ENCODE results near the gene IKZF2.

The IKZF2 gene

DNA sequence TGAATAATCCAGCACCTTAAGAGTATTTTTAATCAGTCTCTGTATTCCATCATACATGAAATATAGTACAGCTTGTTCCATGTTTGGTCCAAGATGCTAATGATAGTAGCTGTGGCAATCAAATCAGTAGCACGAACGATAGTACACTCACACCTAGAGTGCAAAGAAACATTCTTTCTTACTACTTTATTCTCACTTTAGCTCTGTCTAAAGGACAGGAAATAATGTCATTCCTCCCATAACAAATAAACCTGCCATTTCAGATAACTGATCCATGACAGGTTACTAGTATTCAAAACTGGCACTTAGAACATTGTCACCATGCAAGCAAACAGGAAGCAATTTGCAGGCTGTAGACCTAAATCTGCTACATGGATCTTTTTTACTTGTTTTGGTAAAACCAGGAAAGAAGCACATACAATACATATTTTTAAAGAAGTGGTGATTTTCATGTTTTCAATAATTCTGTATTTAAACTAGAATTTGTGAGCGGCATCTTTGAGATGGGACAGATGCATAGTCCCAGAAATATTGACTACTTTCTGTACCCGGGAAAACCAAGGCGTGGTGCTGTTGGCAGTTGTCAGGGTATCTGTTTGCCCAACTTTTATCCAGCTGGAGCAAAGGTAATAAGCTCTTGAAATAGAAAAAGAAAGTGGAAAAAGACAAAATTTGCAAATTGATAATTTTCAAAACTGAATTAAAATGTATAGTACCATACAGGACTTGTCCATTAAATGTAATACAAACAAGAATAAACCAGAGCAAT lies 49.5 kb downstream of the IKZF2 start:
- DNase-seq (ENCODE audit: low spot score), result no peak

DNA sequence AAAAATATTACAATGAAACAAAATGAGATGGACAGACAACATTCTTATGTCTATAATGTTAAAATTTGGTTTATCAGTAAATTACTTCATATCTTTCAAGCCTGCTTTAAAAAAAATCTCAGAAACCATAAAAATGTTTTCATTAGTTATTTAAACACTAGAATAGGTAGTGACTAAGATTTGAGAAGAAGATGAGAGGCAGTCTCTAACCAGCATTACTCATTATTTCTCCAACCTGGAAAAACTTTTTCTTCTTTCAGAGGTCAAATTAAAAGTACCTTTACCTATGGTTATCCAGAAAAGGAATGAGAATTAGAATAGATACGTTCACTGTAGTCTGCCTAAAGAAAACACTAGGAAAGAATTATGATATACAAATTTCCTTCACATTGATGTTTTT lies 50.3 kb downstream of the IKZF2 start:
- DNase-seq (ENCODE audit: low spot score), result no peak

DNA sequence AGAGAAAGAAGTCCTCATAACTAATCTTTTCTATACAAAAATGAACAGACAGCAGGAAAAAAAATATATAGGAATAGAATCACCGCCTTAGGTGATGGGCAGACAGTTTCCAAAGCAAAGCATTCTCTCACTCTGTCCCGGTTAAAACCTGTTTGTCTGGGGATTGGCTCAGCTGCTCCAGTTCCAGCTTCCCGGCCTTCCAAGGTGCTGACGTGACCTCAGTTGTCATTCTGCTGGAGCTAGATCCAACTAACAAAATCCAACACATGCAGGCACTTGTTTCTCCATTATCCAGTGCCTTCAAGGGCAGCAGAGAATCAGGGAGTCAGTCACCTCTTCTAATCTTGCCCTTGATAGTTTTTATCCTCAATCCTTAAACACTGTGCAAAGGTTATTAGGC lies 52.8 kb downstream of the IKZF2 start:
- DNase-seq (ENCODE audit: low spot score), result no peak

DNA sequence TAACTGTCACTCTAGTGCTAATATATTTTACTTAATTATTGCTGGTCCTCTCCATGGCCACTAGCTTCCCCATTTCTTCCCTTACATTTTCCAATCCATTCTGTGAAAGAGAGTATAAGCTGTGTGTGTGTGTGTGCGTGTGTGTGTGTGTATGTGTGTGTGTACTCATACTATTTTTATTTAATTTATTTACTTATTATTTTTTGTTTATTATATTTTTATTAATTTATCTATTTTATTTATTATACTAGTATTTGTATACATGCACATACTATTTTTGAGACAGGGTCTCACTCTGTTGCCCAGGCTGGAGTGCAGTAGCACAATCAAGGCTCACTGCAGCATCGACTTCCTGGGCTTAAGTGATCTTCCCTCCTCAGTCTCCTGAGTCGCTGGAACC lies 59.6 kb downstream of the IKZF2 start:
- DNase-seq (ENCODE audit: low spot score), result no peak

DNA sequence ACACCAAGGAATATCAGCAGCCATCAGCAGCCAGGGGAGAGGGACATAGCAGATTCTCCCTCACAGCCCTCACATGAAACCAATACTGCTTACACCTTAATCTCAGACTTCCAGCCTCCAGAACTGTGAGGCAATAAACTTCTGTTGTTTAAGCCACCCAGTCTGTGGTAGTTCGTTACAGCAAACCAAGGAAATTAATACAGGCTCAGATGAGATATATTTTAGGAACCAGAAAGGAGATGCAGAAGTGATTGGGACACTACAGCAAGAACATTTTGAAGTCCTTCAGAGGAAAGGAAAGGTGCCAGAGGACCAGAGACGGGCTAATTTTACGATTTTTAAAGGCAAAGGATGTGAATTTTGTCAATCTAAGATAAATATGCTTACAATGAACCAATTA lies 60.6 kb downstream of the IKZF2 start:
- DNase-seq (ENCODE audit: low spot score), result no peak

DNA sequence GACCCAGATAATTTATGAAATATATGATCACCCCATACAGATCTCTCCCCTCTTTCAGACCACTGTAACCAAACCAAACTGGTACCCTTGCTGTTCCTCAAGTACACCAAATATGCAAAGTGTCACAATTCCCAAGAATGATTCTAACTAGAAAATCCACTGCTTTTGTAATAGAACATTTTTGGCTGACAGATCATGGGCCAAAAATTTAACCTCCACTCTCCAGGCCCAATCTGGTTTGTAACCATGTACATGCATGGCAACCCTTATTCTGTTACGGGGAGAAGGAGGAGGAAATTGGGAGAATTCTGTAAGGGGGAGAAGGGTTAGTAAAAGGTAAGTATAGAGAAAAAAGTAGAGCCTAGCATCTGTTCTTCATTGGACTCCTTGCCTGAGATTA lies 62.0 kb downstream of the IKZF2 start:
- no peak for DNase-seq (ENCODE audit: low spot score)

DNA sequence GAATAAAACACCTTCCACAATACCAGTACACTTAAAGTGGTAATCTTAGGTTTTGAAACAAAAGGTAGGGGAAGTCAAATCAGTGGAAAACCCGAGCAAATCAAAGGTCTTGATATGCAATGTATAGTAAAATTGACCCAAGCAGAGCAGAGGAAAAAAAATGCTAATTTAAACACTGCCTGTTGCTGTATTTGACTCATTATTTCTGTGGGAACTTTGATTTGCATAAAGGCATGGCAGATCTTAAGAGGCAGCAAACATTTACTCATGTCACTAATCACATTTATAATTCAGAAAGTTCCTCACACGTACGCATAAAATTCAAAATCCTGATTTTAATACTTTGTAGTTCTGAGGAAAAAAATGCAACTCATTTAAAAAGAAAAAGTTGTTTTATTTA lies 64.4 kb downstream of the IKZF2 start:
- no peak for DNase-seq (ENCODE audit: low spot score)

DNA sequence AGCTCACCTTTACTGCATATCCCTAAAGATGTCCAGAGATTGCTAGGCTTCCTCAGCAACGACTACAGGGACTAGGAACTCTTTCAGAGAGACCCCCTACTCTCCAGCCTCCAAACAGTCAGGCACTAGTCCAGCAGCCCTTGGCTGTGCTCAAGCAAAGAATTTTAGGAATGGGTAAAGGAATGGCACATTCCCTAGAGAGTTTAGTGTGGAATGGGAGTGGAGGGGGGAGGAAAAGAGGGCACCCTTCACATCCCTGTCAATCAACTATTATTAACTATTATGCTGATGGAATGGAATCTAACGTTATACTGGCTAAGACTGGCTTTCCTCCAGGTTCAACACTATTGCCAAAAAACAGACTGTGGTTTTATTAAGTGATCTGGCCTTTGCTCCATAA lies 64.8 kb downstream of the IKZF2 start:
- DNase-seq (ENCODE audit: low spot score), result no peak

DNA sequence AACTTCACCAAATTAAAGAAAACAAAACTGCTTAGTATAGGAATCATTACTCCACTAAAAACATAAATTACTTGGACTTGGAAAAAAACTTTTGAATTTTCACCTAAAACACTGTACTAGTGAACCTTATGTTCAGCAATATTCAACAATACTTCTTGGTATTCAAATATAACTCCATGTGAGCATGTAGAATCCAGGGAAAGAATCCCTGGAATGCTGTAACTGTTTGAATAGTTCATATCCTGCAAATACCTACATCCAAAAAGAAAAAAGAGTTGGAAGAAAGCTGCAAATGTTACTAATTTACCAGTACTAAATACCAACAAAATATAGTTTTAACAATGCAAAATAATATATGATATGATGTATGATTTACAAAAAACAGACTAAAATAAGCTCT lies 65.4 kb downstream of the IKZF2 start:
- no peak for DNase-seq (ENCODE audit: low spot score)

DNA sequence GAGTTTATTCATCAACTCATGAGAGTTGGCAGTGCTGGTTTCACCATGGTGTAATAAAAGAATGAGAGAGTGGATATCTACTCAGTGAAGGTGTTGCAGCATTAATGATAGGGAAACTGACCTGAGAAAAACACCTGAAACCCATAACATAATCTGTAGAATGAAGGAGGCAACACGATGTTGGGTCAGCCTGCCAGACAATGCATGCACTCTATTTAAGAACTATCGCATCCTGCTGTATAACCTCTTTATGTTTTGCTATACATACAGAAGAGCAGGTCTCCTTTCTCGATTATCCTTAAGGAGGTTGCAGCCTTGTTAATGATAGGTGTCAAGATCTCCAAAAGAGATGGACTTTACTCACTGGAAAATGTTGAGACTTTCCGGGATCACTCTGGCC lies 65.9 kb downstream of the IKZF2 start:
- no peak for DNase-seq (ENCODE audit: low spot score)

DNA sequence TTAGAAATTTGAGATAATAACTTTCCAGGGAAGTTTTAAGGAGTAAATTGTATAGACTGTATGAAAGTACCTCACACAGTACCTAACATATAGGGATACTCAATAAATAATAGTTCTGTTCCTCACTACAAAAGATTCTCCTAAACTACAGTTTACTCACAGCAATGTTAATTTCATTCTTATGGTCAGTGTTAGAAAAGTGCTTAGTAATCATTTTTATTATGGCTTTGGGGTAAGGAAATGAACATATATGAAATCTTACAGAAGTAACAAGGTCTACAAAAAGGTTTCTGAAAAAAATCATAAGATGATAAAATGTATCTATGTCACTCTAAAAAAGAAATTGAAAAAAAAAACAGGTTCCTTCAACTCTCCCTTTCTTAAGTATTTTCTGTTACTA lies 67.2 kb downstream of the IKZF2 start:
- no peak for DNase-seq (ENCODE audit: low spot score)

DNA sequence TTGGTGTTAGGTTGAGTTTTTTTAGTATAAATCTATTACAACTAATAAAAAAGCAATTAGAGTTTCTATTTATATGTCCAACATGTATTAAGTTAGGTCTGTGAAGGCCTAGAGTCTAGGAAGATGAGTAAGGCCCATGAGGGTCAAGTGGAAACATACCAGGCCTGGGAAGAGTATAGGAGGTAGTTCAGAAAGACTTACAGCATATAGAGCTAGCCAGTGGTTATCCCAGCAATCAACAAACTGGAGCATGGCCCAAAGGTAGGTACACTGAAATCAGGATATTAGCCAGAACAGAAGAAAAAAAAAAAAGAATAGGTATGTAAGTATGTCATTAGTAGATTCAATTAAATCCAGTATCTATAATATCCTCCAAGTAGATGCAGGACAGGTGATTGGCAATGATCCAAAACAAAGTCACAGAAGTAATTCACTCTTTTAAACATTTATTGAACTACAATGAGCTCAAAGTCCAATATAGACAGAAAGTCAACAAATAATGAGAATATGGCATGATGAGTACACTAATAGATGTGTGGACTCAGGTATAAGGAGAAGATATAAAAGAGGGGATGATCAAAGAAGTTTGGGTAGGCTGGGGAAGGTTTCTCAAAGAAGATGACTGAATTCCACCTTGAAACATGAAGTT lies 70.3 kb downstream of the IKZF2 start:
- DNase-seq (ENCODE audit: low spot score), result no peak

DNA sequence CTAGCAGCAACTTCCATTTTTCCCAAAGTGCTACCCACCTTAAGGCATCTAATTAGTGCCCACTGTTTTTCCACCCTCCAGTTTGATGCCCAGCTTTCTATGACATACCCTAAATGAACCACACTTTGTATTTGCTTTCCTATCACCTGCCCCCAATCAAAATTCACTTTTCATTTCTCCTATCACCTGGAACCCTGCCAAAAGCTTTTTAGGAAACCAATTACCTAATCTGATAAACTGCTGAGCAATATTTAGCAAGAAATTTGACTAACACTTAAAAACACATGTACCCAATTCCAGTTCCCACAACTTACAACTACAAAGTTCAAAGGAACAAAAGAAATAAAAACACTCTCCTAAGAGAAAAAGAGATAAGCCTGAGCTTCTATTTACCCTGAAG lies 71.7 kb downstream of the IKZF2 start:
- no peak for DNase-seq (ENCODE audit: low spot score)

DNA sequence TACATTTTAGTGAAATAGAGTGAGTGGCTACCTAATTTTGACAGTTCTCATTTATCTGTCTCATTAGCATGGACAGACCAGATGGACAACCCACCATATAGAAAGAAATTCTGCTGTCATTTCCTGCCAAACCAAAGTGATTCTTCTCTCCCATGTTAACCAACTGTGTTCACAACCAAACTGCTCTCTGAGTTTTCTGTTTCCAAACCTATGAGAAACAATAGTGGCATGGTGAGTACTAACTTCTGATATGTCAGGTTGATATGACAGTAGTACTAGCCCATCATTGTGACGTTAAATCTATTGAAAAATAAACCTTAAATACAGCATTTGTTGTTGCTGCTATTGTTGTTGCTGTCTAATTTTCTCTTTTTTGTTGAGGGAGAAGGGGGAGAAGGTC lies 72.7 kb downstream of the IKZF2 start:
- DNase-seq (ENCODE audit: low spot score), result no peak

DNA sequence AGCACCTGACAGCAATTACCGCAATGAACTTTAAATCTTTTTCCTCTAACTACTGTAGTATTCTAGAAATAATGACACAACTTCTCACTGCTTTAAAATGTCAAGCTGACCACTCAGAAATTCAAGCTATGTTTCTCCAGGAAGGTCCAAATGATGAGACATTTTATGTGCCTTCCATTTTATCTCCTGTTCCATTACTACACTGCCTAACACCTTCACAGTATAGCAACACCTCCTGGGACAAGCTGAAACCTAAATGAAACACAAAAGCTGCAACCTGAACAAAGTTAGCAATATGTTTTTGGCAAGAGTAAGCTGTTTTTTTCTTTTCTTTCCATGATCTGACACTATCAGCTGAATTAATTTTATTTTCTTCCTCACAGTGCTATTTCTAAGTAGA lies 81.9 kb downstream of the IKZF2 start:
- no peak for DNase-seq (ENCODE audit: low spot score)

DNA sequence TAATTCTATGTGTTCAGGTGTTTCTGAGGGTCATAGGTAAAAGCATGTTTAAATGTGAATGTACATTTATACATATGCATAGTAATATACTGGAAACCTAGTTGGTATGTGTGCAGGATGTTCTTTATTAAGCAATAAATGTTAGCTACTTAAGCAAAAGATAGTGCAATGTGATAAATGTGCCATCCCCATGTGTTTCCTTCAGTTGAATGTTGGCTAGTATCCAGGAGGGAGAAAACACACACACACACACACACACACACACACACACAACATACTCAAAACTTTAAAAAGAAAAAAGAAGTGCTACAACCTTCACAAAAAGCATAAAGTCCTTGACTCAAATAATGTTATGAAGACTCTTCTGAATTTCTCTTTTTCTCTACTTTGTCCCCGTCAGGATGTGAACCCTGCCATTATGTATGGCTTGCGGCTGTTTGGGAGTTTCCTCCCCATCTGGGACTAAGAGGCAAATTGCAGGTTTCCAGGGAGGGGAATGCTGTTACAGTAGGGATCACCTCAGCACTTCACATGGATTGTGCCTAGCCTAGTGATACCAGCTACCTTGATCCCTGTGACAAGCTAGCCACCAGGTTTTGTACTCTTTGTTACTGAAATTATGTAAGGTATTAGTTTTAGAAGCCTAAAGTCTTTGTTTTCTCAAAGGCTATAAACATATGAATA lies 82.6 kb downstream of the IKZF2 start:
- no peak for DNase-seq (ENCODE audit: low spot score)

DNA sequence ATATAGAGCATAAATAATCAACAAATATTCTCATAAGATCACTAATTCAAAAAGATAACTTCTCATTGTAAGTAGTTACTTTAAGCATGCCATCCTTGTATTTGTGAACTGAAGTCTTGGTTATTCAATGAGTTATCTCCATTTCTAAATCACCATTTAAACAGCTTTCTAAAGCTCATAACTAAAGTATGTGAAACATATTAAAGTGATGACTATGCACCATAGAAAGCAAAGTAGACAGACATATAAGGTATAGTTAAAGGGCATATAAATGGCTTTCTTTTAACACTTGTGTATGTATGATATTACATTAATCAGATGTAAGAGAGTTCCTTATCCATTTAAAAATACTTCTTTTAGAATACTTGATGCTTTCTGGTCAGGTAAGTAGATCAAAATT lies 83.5 kb downstream of the IKZF2 start:
- no peak for DNase-seq (ENCODE audit: low spot score)

DNA sequence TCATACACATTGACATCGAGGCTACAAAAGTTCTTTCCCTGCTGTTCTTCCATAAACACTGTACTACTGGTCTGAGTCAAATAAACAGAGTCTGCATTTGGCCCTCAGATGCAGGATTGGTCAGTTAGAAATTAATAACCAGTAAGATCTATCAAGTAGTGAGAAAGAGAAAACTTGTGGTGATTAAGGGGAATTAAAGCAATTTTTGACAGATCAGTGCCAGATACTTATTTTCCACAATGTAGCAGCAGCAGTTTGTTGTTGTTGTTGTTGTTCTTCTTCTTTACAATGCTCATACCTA lies 85.0 kb downstream of the IKZF2 start:
- DNase-seq (ENCODE audit: low spot score), result no peak

DNA sequence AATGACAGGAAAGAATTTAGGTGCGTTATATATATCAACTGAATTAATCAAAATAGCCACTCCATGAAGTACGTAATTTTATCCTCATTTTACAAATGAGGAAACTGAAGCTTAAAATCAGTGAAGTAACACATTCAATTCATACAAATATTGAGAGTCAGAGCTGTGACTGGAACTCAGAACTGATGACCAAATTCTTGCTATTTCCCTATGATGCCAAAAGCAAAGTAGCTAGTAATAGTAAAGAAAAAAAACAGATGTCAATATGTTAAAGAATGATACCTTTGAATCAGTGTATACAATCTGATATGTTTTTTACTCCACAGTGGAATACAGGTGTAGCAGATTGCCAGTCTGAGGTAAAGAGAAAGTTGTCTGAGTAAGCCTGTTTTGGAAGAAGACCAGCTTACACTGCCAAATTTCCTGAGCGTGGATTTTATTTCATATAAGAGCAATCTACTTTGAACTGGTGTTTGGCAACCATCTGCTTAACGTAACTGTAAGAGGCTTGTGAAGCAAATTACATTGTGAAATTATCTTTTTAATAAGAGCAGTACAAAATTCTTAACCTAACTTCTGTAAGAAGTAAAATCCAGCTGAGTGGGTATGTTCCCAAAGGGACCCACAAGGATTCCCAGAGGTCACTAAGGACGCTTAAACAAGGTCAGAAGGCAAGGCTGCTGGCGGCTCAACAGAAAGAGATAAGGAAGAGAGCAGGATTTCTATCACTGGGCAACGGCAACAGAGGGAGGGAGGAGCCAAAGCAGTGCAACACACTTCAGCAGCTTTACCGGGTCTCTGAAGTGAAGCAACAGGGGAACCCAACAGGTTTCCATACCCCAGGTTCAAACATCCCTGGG lies 85.6 kb downstream of the IKZF2 start:
- DNase-seq (ENCODE audit: low spot score), result peak; percentile 60

DNA sequence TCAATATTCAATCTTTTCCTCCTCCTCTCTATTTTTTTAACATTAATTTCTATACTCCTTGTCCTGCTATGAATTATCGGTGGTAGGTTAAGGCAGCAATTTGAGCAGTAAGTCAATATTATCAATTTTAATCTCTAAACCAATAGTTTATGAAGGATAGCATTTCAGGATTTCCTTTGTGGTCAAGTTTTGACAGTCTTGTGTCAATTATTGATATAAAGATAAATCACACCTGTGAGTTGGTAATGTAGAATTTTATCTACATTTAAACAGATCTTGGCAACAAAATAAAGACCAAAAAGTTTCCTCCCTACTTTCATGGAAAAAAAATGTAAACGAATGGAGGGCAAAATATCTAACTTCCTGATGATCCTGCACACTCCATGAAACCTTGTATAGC lies 87.3 kb downstream of the IKZF2 start:
- no peak for DNase-seq (ENCODE audit: low spot score)

DNA sequence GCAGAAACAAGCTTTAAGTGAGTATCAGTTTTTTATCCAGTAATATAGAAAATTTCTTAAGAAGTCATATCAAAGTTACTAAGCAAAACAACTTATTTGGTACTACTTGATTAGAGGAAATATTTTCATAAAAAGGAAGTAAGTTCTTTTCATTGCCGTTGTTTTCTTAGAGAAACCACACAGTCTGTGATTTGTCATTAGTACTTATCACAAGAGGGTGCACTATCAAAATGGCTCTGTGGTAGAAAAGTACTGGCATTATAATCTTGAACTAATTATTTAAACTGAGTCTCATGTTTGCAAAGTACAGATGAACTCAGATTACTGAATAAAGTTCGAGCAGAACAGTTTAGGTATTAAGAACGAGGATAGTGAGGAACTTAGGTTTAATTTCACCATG lies 93.4 kb downstream of the IKZF2 start:
- no peak for DNase-seq (ENCODE audit: low spot score)

DNA sequence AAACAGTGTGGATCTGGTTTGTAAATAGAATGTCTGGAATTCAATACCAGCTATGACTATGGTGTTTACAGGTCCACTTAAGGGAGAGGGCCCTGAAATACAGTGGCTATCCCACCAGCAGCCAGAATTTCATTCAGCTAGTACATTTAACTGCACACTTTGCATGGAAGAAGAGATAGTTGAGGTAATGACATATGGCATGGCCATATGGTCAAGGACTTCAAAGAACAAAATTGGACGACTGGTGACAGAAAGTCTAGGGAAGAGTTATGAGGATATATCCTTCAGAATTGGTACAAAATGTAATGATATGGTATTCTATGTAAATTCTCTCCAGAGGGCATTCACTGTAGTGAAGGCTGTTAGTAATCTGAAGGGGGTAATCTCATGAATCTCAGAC lies 105.0 kb downstream of the IKZF2 start:
- DNase-seq (ENCODE audit: low spot score), result no peak

DNA sequence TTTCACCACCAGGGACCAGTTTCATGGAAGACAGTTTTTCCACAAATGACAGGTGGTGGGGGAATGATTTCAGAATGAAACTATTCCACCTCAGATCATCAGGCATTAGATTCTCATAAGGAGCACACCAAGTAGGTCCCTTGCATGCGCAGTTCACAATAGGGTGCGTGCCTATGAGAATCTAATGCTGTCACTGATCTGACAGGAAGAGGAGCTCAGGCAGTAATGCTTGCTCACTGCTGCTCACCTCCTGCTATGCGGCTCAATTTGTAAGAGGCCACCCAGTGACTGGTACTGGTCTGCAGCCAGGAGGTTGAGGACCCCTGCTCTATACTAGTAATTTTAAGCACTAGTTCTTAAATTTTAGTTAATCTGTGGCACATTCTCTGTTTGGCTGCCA lies 107.8 kb downstream of the IKZF2 start:
- DNase-seq (ENCODE audit: low spot score), result no peak
